Esophagus squamous epithelium (tissue), 4 donors: Measurements from ENCODE around the gene ATG9B.

ENCODE experiments used
- CTCF ChIP-seq, 6 experiments: fragments of 450-650 bp in 4 of 6; fragments of 200-600 bp in 2 of 6; sonication (generic) in 2 of 6; IDR thresholded peaks; one replicate each; pipeline ENCODE4 v1.5.1; 2016 to 2019; ENCODE audit warnings: antibody characterized with exemption in 6 of 6, mild to moderate bottlenecking in 4 of 6, moderate library complexity in 4 of 6
- POLR2A ChIP-seq, 4 donors: fragments of 450-650 bp; IDR thresholded peaks; one replicate each; pipeline ENCODE4 v1.6.1; 2017; ENCODE audit warnings: antibody characterized with exemption in 4 of 4, mild to moderate bottlenecking in 4 of 4, moderate library complexity in 3 of 4

GRCh38 chr7:151012911-151013347 is 11.4 kb downstream of the ATG9B start:
- peak in 4 of 6 experiments; percentile 27 to 51 (median 30) for TF ChIP-seq CTCF (IDR thresholded peaks at IDR 0.05)
- no peak for TF ChIP-seq POLR2A (IDR thresholded peaks at IDR 0.05)
